NCI-H146 treated with DMSO at 0.1 percent for 48 hours (cell line): ENCODE data around the gene CDYL2.

ENCODE experiments used
- DNase-seq: peaks from one replicate; lab custom pipeline; 2025; ENCODE audit not compliant: unreplicated experiment; lab: John Stamatoyannopoulos, UW

CDYL2 gene

DNA sequence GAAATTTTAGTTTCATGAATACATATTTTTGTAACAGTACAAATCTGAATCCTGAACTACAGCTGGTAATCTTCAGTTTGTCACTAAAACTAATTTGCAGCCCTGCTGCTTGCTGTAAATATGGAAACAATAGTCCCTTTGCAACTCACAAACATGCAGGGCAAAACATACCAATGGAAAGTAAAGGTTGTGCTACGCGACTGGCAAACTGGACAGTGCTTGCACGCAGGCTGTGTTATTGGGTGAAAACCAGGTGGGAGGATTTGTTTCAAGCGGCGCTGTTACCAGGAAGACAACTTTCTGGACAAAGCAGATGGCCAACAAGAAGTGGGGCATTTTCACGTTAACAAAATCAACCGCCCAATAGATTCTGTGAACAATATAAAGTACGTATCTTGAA, 93.5 kb downstream of the CDYL2 start:
- DNase-seq: no peak

GRCh38 chr16:80708823-80709222, 95.6 kb downstream of the CDYL2 start:
- no peak for DNase-seq

DNA sequence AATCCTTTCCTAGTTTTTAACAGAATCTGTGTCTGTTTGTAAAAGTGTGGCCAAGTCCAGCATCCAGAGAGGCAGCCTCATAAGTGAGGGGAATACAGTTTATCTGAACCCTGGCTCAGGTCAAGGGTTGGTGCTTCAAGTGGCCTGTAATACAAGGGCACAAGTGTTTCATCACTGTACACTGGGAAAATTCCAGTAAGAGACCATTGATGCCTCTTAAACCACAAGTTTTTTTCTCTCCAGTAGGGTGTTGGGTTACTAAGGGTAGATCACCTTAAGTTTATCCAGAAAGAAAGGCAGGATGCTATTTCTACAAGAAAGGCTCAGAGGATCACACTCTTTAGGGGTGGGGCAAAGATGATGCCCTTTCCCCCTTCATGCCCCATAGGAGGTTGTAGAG, 96.7 kb downstream of the CDYL2 start:
- no peak for DNase-seq

GRCh38 chr16:80705596-80705995, 98.8 kb downstream of the CDYL2 start:
- DNase-seq: no peak

DNA sequence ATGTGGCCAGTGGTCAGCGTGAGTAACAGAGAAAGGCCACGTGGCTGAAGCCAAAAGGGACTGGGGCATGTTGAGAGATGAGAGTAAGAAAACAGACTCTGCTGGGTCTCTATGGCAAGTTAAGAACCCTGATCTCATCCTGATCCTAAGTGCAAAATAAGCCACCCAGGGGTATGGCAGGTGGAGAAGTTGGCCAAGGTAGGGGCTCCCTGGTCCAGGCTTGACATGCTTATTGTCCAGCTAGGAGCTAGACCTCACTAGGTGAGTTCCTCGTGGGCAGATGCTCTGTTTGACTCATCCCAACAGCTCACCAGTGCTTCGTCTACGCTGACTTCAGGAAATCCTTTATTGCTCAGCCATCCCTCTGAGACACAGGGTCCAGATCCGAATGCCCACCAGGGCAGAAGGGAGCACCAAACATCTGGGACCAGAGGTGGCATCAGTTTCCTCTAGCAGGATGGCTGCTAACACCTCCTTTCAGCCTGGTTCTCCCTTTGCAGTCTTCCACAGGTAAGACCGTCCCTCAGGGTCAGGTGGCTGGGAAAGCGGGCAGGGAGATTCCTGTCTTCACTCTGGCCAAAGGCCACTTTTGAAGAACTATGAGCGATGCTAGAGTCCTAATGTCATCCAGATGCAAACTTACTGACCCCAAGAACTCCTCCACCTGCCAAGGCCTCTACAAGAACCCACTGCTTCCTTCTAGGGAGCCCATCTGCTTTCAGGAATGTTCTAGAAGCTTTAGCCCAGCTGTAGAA, 99.5 kb downstream of the CDYL2 start:
- DNase-seq: no peak

DNA sequence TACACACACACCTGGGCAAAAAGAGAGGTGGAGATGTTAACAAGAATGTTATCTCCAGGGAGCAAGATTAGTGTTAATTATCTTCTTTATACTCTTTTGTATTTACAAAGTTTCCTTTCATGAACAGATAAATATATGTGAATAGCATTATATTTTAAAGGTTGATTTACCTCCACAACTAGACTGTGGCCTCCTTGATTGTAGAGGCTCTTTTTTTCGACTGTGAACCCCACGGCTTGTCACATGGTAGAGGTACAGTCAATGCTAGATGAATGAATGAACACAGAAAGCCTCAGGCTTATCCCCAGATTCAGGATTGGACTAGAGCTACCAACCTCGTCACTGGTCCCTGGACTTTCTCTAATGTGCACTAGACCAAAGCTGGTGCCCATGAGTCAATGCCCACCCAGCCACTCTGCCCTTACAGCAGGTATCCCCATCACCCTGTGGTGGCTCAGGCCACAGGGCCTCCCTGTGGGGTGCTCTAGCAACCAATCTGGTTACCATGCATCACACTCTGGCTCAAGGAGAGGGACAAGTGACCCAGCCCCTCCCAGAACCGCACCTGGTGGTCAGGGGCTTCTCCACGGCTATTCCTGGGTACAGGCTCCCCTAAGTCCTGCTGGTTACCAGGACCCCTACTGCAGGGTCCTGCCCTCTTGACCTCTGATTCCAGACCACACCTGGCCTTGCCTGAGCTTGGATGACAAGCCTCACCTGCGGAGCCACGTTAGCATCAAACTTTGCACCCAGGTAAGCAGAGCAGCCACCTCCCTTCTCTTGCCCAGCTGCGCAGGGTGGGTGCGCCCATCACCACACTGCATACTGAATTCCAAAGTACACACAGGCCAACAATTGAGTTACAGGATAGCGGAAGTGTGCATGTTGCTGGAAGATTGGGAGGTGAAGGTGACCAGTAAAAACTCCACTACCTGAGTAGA, 101.0 kb downstream of the CDYL2 start:
- DNase-seq: no peak

DNA sequence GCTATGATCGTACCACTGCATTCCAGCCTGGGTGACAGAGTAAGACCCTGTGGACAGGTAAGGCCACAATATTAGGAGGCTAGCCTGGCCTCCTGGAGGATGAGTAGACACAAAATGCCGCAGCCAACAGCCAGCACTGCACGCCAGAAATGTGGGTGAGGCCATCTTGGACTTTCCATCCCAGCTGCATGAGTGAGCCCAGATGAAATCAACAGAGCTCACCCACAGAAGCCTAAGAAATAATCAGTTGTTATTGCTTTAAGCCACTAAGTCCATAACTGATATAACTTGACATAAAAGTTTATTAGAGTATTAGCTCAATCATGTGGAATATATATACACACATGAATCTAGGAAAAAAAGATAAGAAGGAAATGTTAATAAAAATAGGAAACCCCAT, 101.7 kb downstream of the CDYL2 start:
- DNase-seq: no peak

- no peak for DNase-seq
These were observed 103.8 kb downstream of the CDYL2 start for GRCh38 chr16:80700558-80700957.

- no peak for DNase-seq
These were observed 109.4 kb downstream of the CDYL2 start for GRCh38 chr16:80695020-80695419.

DNA sequence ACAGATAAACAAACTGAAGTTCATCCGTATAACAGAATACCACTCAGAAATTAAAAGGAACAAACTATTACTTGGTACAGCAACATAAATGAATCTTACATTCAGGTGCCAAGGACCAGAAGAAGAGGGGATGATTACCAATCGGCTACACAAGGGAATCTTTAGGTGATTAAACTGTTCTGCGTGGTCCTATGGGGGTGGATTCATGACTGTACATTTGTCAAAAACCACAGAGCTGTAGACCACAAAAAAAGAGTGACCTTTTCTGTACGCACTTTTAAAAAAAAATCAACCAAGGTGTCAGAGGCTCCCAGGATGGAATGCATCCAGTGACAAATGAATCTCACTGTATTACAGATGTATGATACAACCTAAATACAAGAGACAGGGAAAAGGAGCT, 110.8 kb downstream of the CDYL2 start:
- no peak for DNase-seq

DNA sequence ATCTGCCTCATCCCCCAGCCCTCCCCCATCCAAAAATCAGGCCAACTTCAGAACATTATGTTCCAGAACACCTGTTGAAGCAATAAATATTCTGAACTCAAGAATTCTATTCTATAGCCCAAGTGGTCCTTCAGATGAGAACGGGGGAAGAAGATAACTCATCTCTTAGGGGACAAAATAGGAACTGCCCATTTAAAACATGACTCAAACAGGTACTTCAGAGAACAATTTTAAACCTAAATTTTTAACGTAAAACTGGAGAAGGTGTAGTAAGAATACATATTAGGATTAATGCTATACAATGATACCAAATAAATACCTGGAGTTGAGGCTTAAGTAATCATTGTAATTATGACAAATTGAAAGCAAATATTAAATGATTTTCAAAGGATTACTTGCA, 112.1 kb downstream of the CDYL2 start:
- DNase-seq: no peak

- no peak for DNase-seq
These were observed 113.2 kb downstream of the CDYL2 start for GRCh38 chr16:80691111-80691741.

DNA sequence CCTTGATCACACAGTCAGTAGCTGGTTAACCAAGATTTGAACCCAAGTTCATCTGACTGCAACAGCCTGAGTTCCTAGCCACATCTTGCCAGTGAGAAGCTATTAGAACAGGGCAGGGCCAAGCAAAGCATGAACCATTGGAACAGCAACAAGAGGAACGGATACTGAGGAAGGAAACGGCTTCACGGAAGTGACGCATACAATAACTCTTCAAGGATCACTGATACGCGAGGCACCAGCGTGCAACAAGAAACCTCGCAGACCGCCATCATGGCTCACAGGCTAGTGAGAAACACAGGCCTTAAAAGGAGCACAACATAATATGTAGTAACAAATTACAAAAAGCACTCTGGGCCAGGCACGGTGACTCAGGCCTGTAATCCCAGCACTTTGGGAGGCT, 114.9 kb downstream of the CDYL2 start:
- no peak for DNase-seq

- DNase-seq: no peak
These were observed 116.8 kb downstream of the CDYL2 start for GRCh38 chr16:80687606-80688005.

DNA sequence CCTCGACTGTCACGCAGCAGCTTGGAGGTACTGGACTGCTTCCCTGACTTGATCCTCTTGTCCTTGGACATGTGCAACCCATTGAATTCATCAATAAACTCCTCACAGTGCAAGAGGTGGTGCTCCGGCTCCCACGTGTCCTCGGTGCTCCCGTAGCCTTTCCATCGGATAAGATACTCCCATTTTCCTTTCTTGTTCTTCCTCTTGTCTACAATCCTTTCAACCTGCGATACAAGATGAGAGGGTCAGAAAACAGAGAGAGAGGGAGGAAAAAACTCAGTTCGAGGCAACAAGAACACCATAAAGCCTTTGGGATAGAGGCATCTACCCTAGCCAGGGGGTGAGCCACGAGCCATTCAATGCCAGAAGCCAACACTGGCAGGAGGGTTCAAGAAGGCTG, 119.5 kb downstream of the CDYL2 start:
- no peak for DNase-seq

DNA sequence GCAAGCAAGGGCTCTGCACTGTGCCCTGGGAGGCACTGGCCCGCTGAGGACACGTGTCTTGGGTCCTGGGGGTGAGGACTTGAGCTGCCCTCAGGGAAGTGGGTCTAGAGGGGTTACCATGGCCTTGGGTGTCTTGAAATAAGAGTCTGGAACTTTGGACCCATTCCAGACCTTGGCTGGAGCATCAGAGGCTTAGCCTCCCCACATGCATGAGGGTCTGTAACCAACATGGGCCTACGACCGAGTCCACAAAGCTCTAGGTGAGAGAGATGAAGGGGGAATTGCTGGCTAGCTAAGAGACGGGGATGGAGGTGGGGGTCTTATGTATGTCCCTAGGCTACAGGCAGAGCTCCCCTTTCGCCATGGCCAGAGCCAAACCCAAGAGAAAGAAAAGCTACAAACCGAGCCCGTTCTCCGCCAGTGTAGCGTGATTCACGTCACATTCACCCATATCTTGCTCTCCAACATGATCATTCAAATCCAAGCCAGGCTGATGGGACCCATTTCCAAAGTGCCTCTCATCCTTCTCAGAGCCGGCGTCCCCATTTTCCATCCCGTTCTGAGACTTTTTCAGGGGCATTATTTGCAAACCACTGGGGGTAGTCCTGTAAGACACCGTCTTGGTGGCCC, 120.1 kb downstream of the CDYL2 start:
- DNase-seq: no peak

DNA sequence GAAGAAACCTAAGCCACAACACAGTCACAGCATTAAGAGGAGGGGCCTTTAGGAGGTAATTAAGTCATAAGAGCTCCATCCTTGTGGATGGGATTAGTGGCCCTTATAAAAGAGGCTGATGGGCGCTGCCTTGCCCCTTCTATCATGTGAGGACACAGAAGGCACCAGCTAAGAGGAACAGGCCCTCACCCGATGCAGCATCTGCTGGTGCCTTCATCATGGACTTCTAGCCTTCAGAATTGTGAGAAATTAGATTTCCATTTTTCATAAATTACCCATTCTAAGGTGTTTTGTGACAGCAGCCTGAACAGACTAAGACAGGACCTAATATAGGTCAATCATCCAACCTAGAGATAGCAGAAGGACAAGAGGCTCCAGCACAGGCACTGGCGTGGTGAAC, 120.8 kb downstream of the CDYL2 start:
- DNase-seq: no peak

DNA sequence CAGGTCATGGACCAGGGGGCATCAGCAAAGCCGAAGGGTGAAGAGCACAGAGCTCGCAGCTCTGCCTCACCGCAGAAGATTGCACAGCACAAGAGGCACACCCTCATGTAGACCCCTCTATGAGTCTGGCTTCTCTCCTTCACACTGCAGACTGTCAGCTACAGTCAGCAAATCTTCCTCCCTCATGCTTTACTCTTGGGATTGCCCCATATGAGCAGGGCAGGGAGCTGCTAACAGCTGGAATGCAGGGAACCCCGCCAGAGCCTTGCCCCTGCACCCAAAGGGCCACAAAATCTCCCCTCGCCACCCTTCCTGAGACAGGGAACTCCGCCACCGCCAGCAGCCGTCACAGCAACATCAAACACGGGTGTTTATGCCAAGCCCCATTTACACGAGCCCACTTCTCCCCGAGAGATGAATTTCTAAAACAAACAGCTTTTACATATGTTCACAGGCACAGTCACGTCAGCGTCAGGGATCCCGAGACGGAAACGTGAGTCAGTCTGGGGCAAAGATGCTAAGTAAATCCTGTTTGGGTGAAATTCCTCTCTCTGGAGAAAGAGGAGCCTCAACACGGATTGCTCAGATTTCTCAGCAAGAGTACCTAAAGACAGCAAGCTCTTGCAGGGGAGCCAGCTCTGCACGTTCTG, 121.9 kb downstream of the CDYL2 start:
- no peak for DNase-seq

DNA sequence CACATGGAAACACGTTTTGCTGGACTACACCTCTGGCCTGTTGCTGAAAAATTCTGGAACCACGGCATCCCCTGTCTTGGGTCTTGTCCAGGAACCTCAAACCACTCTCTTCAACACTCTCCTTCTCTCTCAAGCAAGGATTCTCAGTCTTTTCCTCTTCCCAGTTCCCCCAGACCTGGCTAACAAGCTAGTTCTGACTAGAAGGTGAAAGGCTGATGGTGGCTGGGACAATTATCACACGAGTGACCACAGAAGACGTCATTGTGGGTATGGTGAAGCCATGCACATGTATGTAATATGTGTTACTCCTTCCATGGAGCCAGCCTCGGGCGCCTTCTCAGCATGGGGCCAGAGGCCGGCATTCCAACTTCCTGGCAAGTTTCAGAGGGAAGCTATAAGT, 123.0 kb downstream of the CDYL2 start:
- no peak for DNase-seq

DNA sequence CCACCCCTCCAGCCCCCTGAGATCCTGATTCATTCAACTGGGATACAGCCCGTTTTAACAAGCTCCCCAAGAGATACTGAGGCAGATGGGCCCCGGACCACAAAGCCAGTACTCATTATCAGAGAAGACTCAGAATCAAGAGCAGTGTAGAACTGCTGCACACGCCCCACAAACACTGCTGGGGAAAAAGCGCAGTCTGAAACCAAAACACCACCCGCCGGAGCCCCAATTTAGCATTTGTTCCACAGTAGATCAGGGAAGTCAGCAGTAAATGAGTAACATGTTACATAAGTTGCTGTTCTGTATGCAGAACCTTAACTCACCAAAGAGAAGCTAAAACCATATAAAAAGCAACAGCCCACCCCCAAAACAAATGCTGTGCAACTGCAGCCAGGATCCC, 123.6 kb downstream of the CDYL2 start:
- no peak for DNase-seq

DNA sequence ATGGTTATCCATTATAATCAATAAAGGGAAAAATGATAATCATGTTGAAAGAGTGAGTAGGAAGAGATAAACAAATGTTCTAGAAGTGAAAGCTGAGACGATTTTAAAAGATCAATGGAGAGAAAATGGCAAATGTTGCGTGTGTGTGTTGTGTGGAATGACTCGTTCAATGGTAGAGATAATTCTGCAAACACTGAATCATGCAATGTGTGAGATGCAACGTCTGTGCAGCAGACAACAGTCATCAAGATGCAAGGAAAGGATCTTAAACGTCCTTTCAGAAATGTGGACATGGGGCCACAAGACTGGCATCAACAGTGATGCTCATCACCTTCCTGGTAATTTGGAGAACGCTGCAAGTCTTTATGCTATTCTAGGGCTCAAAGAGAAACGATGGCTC, 124.4 kb downstream of the CDYL2 start:
- no peak for DNase-seq
